A673 (cell line): ENCODE measurements around the gene DGKD. TPM values are rescaled to one million over a fixed set of nuclear protein-coding genes. Genes with fewer than 3 reads are reported as not detected.

Source experiments
- BruUV-seq: library from RNA; stranded (reverse); fragments of 400-500 nt; replicated peaks from 2 replicates; lab custom pipeline; 2021; lab: Mats Ljungman, UMichigan
- CTCF ChIA-PET: fragments of 300-600 bp; sonication (Branson Sonifier 250); formaldehyde crosslinking; loops from one replicate; lab custom pipeline; 2022; ENCODE audit warnings: antibody characterized with exemption; lab: Charles Lee
- POLR2A ChIA-PET: fragments of 300-600 bp; sonication (Branson Sonifier 250); formaldehyde crosslinking; loops from one replicate; lab custom pipeline; 2022; ENCODE audit warnings: antibody characterized with exemption; ENCODE audit not compliant: low non-redundant PET; lab: Charles Lee
- DNase-seq: peaks from one replicate; pipeline ENCODE4 v3.0.0-alpha.2; 2015; ENCODE audit warnings: low spot score
- H3K27ac ChIP-seq: fragments of 200-600 bp; sonication (generic); 2 replicates; pipeline ENCODE4 v1.5.1; 2016; ENCODE audit warnings: mixed run types, low read depth, mild to moderate bottlenecking, mixed read lengths, antibody characterized with exemption, low read length; ENCODE audit not compliant: poor library complexity, severe bottlenecking
- H3K27me3 ChIP-seq: fragments of 200-600 bp; sonication (generic); replicated peaks from 2 replicates; pipeline ENCODE4 v1.6.1; 2017; ENCODE audit warnings: mixed run types, low read depth, mild to moderate bottlenecking, mixed read lengths, antibody characterized with exemption, low read length; ENCODE audit not compliant: insufficient read depth, poor library complexity
- H3K36me3 ChIP-seq: fragments of 200-600 bp; sonication (generic); 2 replicates; pipeline ENCODE4 v1.6.1; 2016; ENCODE audit warnings: mixed run types, mild to moderate bottlenecking, mixed read lengths, antibody characterized with exemption, low read length; ENCODE audit not compliant: insufficient read depth, poor library complexity, severe bottlenecking
- H3K4me1 ChIP-seq: fragments of 200-600 bp; sonication (generic); 2 replicates; pipeline ENCODE4 v1.6.1; 2017; ENCODE audit warnings: mixed run types, mild to moderate bottlenecking, mixed read lengths, antibody characterized with exemption, low read length; ENCODE audit not compliant: insufficient read depth, poor library complexity, severe bottlenecking
- H3K4me3 ChIP-seq: fragments of 200-600 bp; sonication (generic); 2 replicates; pipeline ENCODE4 v1.5.1; 2016; ENCODE audit warnings: low read depth, mixed run types, mild to moderate bottlenecking, mixed read lengths, low read length; ENCODE audit not compliant: poor library complexity, severe bottlenecking
- H3K9me3 ChIP-seq: fragments of 200-600 bp; sonication (generic); 2 replicates; pipeline ENCODE4 v1.6.1; 2016; ENCODE audit warnings: mixed run types, low read depth, mild to moderate bottlenecking, mixed read lengths, antibody characterized with exemption, low read length; ENCODE audit not compliant: poor library complexity, severe bottlenecking
- EZH2 ChIP-seq: fragments of 200-600 bp; sonication (generic); IDR thresholded peaks from 2 replicates; pipeline ENCODE4 v1.6.1; 2017; ENCODE audit warnings: borderline replicate concordance, low read depth, mild to moderate bottlenecking, mixed read lengths, antibody characterized with exemption, low read length; ENCODE audit not compliant: poor library complexity, severe bottlenecking
- intact Hi-C: fragments of 100-400 bp; cut with micrococcal nuclease; formaldehyde crosslinking; loops from one replicate; pipeline ENCODE4 v1.10.0; 2022; ENCODE audit not compliant: unreplicated experiment
- total RNA-seq: library from RNA; stranded (reverse); gene quantifications from 2 replicates; pipeline ENCODE4 v1.2.3, GENCODE V29; 2021
- TF ChIP-seq, protein P1 (sequence below): fragments of 300-800, 200-600 bp; sonication (generic); conservative IDR thresholded peaks from 2 replicates; pipeline ENCODE4 v1.5.1; 2017; ENCODE audit warnings: low read depth, mild to moderate bottlenecking, antibody characterized with exemption, low read length, moderate library complexity, mixed read lengths

DGKD gene
- total RNA-seq, 1 experiment from 2014 or later = 128 TPM

DNA sequence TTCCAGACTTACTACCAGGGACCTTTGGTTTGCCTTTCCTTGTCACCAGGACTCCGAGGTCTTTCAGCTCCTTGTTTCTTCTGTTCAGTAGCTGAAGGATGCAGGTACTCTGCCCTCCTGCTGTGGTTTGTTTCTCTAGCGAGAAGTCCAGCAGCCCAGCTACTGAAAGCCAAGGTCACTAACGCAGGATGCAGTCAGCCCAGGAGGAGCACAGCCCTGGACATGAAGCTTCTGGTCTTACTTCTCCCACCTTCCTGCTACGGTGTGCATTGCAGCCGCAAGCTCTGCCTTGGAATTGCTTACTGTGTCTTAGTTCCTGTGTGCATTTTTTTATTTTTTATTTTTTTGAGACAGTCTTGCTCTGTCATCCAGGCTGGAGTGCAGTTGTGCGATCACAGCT lies 62.4 kb downstream of the DGKD start:
- peaks cover 14% of the 10 kb centered on the region for H3K36me3 ChIP-seq
- intact Hi-C loops = no loop called here
- no peak for DNase-seq
- TF ChIP-seq, protein P1, sequence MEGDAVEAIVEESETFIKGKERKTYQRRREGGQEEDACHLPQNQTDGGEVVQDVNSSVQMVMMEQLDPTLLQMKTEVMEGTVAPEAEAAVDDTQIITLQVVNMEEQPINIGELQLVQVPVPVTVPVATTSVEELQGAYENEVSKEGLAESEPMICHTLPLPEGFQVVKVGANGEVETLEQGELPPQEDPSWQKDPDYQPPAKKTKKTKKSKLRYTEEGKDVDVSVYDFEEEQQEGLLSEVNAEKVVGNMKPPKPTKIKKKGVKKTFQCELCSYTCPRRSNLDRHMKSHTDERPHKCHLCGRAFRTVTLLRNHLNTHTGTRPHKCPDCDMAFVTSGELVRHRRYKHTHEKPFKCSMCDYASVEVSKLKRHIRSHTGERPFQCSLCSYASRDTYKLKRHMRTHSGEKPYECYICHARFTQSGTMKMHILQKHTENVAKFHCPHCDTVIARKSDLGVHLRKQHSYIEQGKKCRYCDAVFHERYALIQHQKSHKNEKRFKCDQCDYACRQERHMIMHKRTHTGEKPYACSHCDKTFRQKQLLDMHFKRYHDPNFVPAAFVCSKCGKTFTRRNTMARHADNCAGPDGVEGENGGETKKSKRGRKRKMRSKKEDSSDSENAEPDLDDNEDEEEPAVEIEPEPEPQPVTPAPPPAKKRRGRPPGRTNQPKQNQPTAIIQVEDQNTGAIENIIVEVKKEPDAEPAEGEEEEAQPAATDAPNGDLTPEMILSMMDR = no peak
- no peak for TF ChIP-seq EZH2
- no TSS peak for BruUV-seq
- peaks cover 37% of the 10 kb centered on the region for H3K4me1 ChIP-seq
- H3K27me3 ChIP-seq = no peaks in the 10 kb centered on the region
- ChIA-PET CTCF (interaction anchor here (1.1 kb wide), 1 partner anchor 27 kb away, joined by 3 read pairs; no protein-coding TSS in a partner anchor), POLR2A (interaction anchor here (0.6 kb wide), 1 partner anchor 11 kb away, joined by 3 read pairs; no protein-coding TSS in a partner anchor)
- peaks cover 9% of the 10 kb centered on the region for H3K9me3 ChIP-seq
- H3K27ac ChIP-seq = no peak overlapping the region
- H3K4me3 ChIP-seq = no peak overlapping the region

- Histone ChIP-seq H3K9me3 (peaks cover 5% of the 10 kb centered on the region), H3K27me3 (no peaks in the 10 kb centered on the region), H3K36me3 (peaks cover 8% of the 10 kb centered on the region), H3K4me1 (peaks cover 43% of the 10 kb centered on the region), H3K27ac (no peak overlapping the region), H3K4me3 (no peak overlapping the region)
- BruUV-seq = no TSS peak
- ChIA-PET CTCF (interaction anchor here (1.1 kb wide), 1 partner anchor 26 kb away, joined by 3 read pairs; no protein-coding TSS in a partner anchor), POLR2A (no interaction called here)
- intact Hi-C loops = no loop called here
- DNase-seq = no peak
- TF ChIP-seq, protein P1 = no peak
- TF ChIP-seq EZH2 = no peak
Observed at GRCh38 chr2:233417282-233417681, 63.0 kb downstream of the DGKD start.

DNA sequence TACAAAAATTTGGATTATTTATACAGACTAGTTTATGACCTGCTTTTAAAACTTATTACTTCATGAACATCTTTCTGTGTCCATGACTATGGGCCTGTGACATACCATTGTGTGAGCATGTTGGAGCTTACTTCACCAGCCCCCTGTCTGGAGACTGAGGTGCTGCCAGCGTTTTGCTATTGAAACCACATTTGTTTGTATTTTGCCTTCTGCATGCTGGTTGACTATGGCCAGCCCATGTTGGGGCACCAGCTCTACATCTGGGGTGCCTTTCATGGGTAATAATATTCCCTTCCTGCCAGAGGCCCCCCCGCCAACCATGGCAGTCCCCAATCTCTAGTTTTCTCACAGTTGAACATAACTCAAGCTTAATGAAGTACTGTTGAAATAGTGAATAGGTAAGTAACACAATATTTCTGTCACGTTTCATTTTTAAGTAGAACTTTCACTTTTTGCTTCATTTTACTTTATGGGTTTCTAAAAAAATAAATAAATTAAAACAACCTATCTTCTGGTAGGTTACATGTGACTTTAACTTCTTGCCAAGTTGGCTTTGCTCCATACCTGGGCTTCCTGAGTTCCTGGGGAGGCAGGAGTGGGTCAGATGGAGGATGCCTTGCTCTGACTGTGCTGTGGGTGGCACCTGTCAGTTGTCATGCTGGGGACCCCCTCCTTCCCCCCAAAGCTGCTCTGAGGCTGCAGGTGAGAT lies 63.9 kb downstream of the DGKD start:
- H3K27ac ChIP-seq = no peak overlapping the region
- intact Hi-C loops = no loop called here

More for the DNA sequence above, 63.9 kb downstream of the DGKD start:
- ChIA-PET POLR2A (no interaction called here), CTCF (no interaction called here)
- no TSS peak for BruUV-seq
- TF ChIP-seq, protein P1 = no peak
- TF ChIP-seq EZH2 = no peak
- H3K4me1 ChIP-seq = peaks cover 43% of the 10 kb centered on the region
- H3K36me3 ChIP-seq = peaks cover 6% of the 10 kb centered on the region
- H3K27me3 ChIP-seq = no peaks in the 10 kb centered on the region
- H3K9me3 ChIP-seq = no peaks in the 10 kb centered on the region
- no peak overlapping the region for H3K4me3 ChIP-seq
- no peak for DNase-seq
